CD4-positive, CD25-positive, alpha-beta regulatory T cell (primary cell): ENCODE data around the gene SH2D1B. TPM values are rescaled to one million over a fixed set of nuclear protein-coding genes. Genes with fewer than 3 reads are reported as not detected.

Experiments
- ATAC-seq, 2 donors: fragments of 150-1000 bp; cut with Tn5 transposase; one replicate each; pipeline ENCODE4 v1.10.0; 2021; ENCODE audit warnings: low read depth in 2 of 2, moderate number of reproducible peaks in 2 of 2, moderate library complexity in 1 of 2
- DNase-seq, 3 donors: peaks; one replicate each; pipeline versions ENCODE4 v3.0.0 to v3.0.0-alpha.2; 2012 to 2022; ENCODE audit warnings: mixed read lengths in 1 of 3
- H3K27ac ChIP-seq: one replicate; pipeline ENCODE4 v1.7.0; 2013; ENCODE audit warnings: mild to moderate bottlenecking, low read length; ENCODE audit not compliant: insufficient read depth, poor library complexity, severe bottlenecking
- H3K27me3 ChIP-seq: one replicate; pipeline ENCODE4 v1.7.0; 2013; ENCODE audit warnings: low read length; ENCODE audit not compliant: control insufficient read depth, insufficient read depth
- H3K36me3 ChIP-seq: one replicate; pipeline ENCODE4 v1.7.0; 2013; ENCODE audit warnings: mild to moderate bottlenecking, low read length, moderate library complexity; ENCODE audit not compliant: control insufficient read depth, insufficient read depth
- H3K4me1 ChIP-seq: 2 replicates; pipeline ENCODE4 v1.7.0; 2013; ENCODE audit warnings: mild to moderate bottlenecking, low read length; ENCODE audit not compliant: insufficient read depth, control insufficient read depth, poor library complexity, severe bottlenecking
- H3K4me3 ChIP-seq: one replicate; pipeline ENCODE4 v1.7.0; 2013; ENCODE audit warnings: low read depth, mild to moderate bottlenecking, low read length, moderate library complexity
- H3K9me3 ChIP-seq, 2 experiments: 1 replicate in 1 of 2; 2 replicates in 1 of 2; pipeline ENCODE4 v1.7.0; 2013; ENCODE audit warnings: low read length in 2 of 2, mild to moderate bottlenecking in 1 of 2, moderate library complexity in 1 of 2; ENCODE audit not compliant: control insufficient read depth in 2 of 2
- H3K27ac Mint-ChIP-seq, 3 donors: one replicate each; pipeline ENCODE4 v1.8.0; 2020 to 2022; ENCODE audit warnings: mild to moderate bottlenecking in 3 of 3, mixed read lengths in 3 of 3, moderate library complexity in 2 of 3
- H3K27me3 Mint-ChIP-seq: one replicate; pipeline ENCODE4 v1.8.0; 2022; ENCODE audit warnings: mild to moderate bottlenecking, mixed read lengths
- H3K36me3 Mint-ChIP-seq: one replicate; pipeline ENCODE4 v1.8.0; 2020; ENCODE audit warnings: mixed read lengths
- H3K4me1 Mint-ChIP-seq, 4 donors: one replicate each; pipeline ENCODE4 v1.8.0; 2020 to 2022; ENCODE audit warnings: mixed read lengths in 4 of 4, mild to moderate bottlenecking in 1 of 4
- H3K4me3 Mint-ChIP-seq, 4 donors: one replicate each; pipeline ENCODE4 v1.8.0; 2020 to 2022; ENCODE audit warnings: mild to moderate bottlenecking in 4 of 4, mixed read lengths in 4 of 4, moderate library complexity in 3 of 4
- H3K9me3 Mint-ChIP-seq, 7 donors: one replicate each; pipeline ENCODE4 v1.8.0; 2020 to 2022; ENCODE audit warnings: mixed read lengths in 7 of 7, mild to moderate bottlenecking in 3 of 7, moderate library complexity in 2 of 7
- polyA plus RNA-seq, 4 donors: library from polyadenylated mRNA; unstranded; fragments of 300-500 nt; fragmentation: Illumina TruSeq; gene quantifications; one replicate each; pipeline ENCODE4 v1.2.3, GENCODE V29; 2021
- total RNA-seq: library from RNA; stranded (reverse); gene quantifications from one replicate; pipeline ENCODE4 v1.2.3, GENCODE V29; 2022

The SH2D1B gene
- total and polyA plus RNA-seq, 5 donors from 2014 or later = 0.12 to 0.37 (median 0.19) TPM; not detected in 2

- Mint-ChIP-seq H3K27me3 (peaks cover 16% of the 10 kb centered on the region), H3K36me3 (no peaks in the 10 kb centered on the region), H3K4me3 (no peak overlapping the region), H3K9me3 (peaks cover 0 to 1% (median 0%) of the 10 kb centered on the region in 7 donors), H3K4me1 (no peaks in the 10 kb centered on the region), H3K27ac (no peak overlapping the region)
- no peaks in the 10 kb centered on the region for H3K4me1 ChIP-seq
- H3K27me3 ChIP-seq = peaks cover 13% of the 10 kb centered on the region
- no peaks in the 10 kb centered on the region for H3K9me3 ChIP-seq
- no peak overlapping the region for H3K4me3 ChIP-seq
- no peak overlapping the region for H3K27ac ChIP-seq
- DNase-seq (no peak), ATAC-seq (no peak)
- no peaks in the 10 kb centered on the region for H3K36me3 ChIP-seq
These were observed 4.3 kb upstream of the SH2D1B start for GRCh38 chr1:162416215-162416614.

- Histone ChIP-seq H3K36me3 (no peaks in the 10 kb centered on the region), H3K27me3 (peaks cover 5% of the 10 kb centered on the region), H3K27ac (no peak overlapping the region), H3K9me3 (no peaks in the 10 kb centered on the region), H3K4me3 (no peak overlapping the region), H3K4me1 (no peaks in the 10 kb centered on the region)
- no peaks in the 10 kb centered on the region for H3K36me3 Mint-ChIP-seq
- H3K27ac Mint-ChIP-seq = no peak overlapping the region
- peaks cover 2% of the 10 kb centered on the region for H3K27me3 Mint-ChIP-seq
- ATAC-seq = no peak
- no peak for DNase-seq
- H3K4me1 Mint-ChIP-seq = no peaks in the 10 kb centered on the region
- no peak overlapping the region for H3K4me3 Mint-ChIP-seq
- no peaks in the 10 kb centered on the region for H3K9me3 Mint-ChIP-seq
These were observed 4.4 kb downstream of the SH2D1B start for GRCh38 chr1:162407539-162407938.

GRCh38 chr1:162406811-162407210 lies 5.1 kb downstream of the SH2D1B start:
- H3K27me3 Mint-ChIP-seq = no peaks in the 10 kb centered on the region
- no peak for ATAC-seq
- no peaks in the 10 kb centered on the region for H3K36me3 Mint-ChIP-seq
- Histone ChIP-seq H3K4me3 (no peak overlapping the region), H3K36me3 (no peaks in the 10 kb centered on the region), H3K27me3 (peaks cover 2% of the 10 kb centered on the region), H3K9me3 (no peaks in the 10 kb centered on the region), H3K27ac (no peak overlapping the region), H3K4me1 (no peaks in the 10 kb centered on the region)
- H3K9me3 Mint-ChIP-seq = no peaks in the 10 kb centered on the region
- DNase-seq = no peak
- H3K27ac Mint-ChIP-seq = no peak overlapping the region
- H3K4me1 Mint-ChIP-seq = no peaks in the 10 kb centered on the region
- no peak overlapping the region for H3K4me3 Mint-ChIP-seq

- Mint-ChIP-seq H3K9me3 (peaks cover 0 to 1% (median 0%) of the 10 kb centered on the region in 7 donors), H3K4me3 (no peak overlapping the region), H3K27me3 (peaks cover 3% of the 10 kb centered on the region), H3K36me3 (no peaks in the 10 kb centered on the region), H3K4me1 (no peaks in the 10 kb centered on the region), H3K27ac (no peak overlapping the region)
- Histone ChIP-seq H3K4me3 (no peak overlapping the region), H3K36me3 (no peaks in the 10 kb centered on the region), H3K27me3 (peaks cover 2% of the 10 kb centered on the region), H3K27ac (no peak overlapping the region), H3K4me1 (no peaks in the 10 kb centered on the region), H3K9me3 (no peaks in the 10 kb centered on the region)
- no peak for ATAC-seq
- no peak for DNase-seq
These were observed 6.1 kb downstream of the SH2D1B start for GRCh38 chr1:162405800-162406199.

GRCh38 chr1:162404550-162405160 lies 7.3 kb downstream of the SH2D1B start:
- peaks cover 2% of the 10 kb centered on the region for H3K27me3 ChIP-seq
- ATAC-seq = no peak
- H3K9me3 ChIP-seq = no peaks in the 10 kb centered on the region
- H3K9me3 Mint-ChIP-seq = peaks cover 0 to 2% (median 0%) of the 10 kb centered on the region in 7 donors
- no peak overlapping the region for H3K27ac Mint-ChIP-seq
- no peak overlapping the region for H3K4me3 Mint-ChIP-seq
- H3K27me3 Mint-ChIP-seq = peaks cover 4% of the 10 kb centered on the region
- no peaks in the 10 kb centered on the region for H3K4me1 ChIP-seq
- no peaks in the 10 kb centered on the region for H3K36me3 ChIP-seq
- no peak overlapping the region for H3K27ac ChIP-seq
- no peak for DNase-seq
- H3K36me3 Mint-ChIP-seq = no peaks in the 10 kb centered on the region
- no peak overlapping the region for H3K4me3 ChIP-seq
- no peaks in the 10 kb centered on the region for H3K4me1 Mint-ChIP-seq

- Mint-ChIP-seq H3K36me3 (no peaks in the 10 kb centered on the region), H3K27ac (no peak overlapping the region), H3K4me1 (no peaks in the 10 kb centered on the region), H3K27me3 (peaks cover 4% of the 10 kb centered on the region), H3K4me3 (no peak overlapping the region), H3K9me3 (peaks cover 0 to 2% (median 0%) of the 10 kb centered on the region in 7 donors)
- no peaks in the 10 kb centered on the region for H3K4me1 ChIP-seq
- no peak for ATAC-seq
- H3K9me3 ChIP-seq = no peaks in the 10 kb centered on the region
- H3K27ac ChIP-seq = no peak overlapping the region
- peaks cover 7% of the 10 kb centered on the region for H3K27me3 ChIP-seq
- no peaks in the 10 kb centered on the region for H3K36me3 ChIP-seq
- no peak for DNase-seq
- no peak overlapping the region for H3K4me3 ChIP-seq
These were observed 11.1 kb downstream of the SH2D1B start for GRCh38 chr1:162400790-162401355.

GRCh38 chr1:162398999-162399580 lies 12.8 kb downstream of the SH2D1B start:
- Mint-ChIP-seq H3K9me3 (peaks cover 0 to 2% (median 0%) of the 10 kb centered on the region in 7 donors), H3K36me3 (no peaks in the 10 kb centered on the region), H3K4me3 (no peak overlapping the region), H3K27ac (no peak overlapping the region), H3K27me3 (peaks cover 4% of the 10 kb centered on the region), H3K4me1 (no peaks in the 10 kb centered on the region)
- DNase-seq (no peak), ATAC-seq (no peak)
- Histone ChIP-seq H3K27ac (no peak overlapping the region), H3K9me3 (no peaks in the 10 kb centered on the region), H3K4me1 (no peaks in the 10 kb centered on the region), H3K27me3 (peaks cover 7% of the 10 kb centered on the region), H3K4me3 (no peak overlapping the region), H3K36me3 (no peaks in the 10 kb centered on the region)
